22Rv1 (cell line): ENCODE results near the gene TXLNG.

Experiments used
- CTCF ChIP-seq: fragments of 450-650 bp; IDR thresholded peaks from 2 replicates; pipeline ENCODE4 v1.5.1; 2017; ENCODE audit warnings: mild to moderate bottlenecking
- ZFX ChIP-seq: fragments of 450-650 bp; IDR thresholded peaks from 2 replicates; pipeline ENCODE4 v1.6.1; 2017; ENCODE audit warnings: antibody characterized with exemption, borderline replicate concordance

- TF ChIP-seq ZFX (no peak), CTCF (no peak)
Observed at GRCh38 chrX:16797841-16798240, 11.6 kb downstream of the TXLNG start.
